B cell (primary cell): ENCODE measurements around the gene COL19A1. TPM values are rescaled to one million over a fixed set of nuclear protein-coding genes. Genes with fewer than 3 reads are reported as not detected.

Experiments used
- ATAC-seq: fragments of 200-7000 bp; cut with Tn5 transposase; one replicate; pipeline ENCODE4 v1.10.0; 2021; ENCODE audit warnings: low read depth, mild to moderate bottlenecking, moderate number of reproducible peaks, moderate library complexity
- CTCF ChIA-PET: fragments of 350-600 bp; sonication (Branson Sonifier 250); formaldehyde crosslinking; loops from one replicate; lab custom pipeline; 2021; ENCODE audit warnings: antibody characterized with exemption, inconsistent platforms; lab: Charles Lee
- POLR2A ChIA-PET: fragments of 350-600 bp; sonication (Branson Sonifier 250); formaldehyde crosslinking; loops from one replicate; lab custom pipeline; 2021; ENCODE audit warnings: antibody characterized with exemption; lab: Charles Lee
- DNase-seq: peaks from one replicate; pipeline ENCODE4 v3.0.0; 2013
- H2AFZ ChIP-seq: 2 replicates; pipeline ENCODE4 v1.6.1; 2012; ENCODE audit warnings: mild to moderate bottlenecking, low read depth, low read length; ENCODE audit not compliant: insufficient read depth, poor library complexity, severe bottlenecking
- H3K27ac ChIP-seq, 2 donors: 1 replicate in 1 of 2; 2 replicates in 1 of 2; pipeline ENCODE4 v1.5.1; 2012 to 2013; ENCODE audit warnings: low read length in 2 of 2, mild to moderate bottlenecking in 2 of 2, moderate library complexity in 1 of 2
- H3K27me3 ChIP-seq, 4 experiments: fragments of 200-600 bp in 1 of 4; sonication (generic) in 1 of 4; replicated peaks in 1 of 4; 1 replicate in 2 of 4; 2 replicates in 2 of 4; pipeline versions ENCODE4 v1.6.1 to v1.7.0; 2013 to 2016; ENCODE audit warnings: low read length in 3 of 4, mild to moderate bottlenecking in 2 of 4, mixed read lengths in 1 of 4, moderate library complexity in 1 of 4; ENCODE audit not compliant: insufficient read depth in 4 of 4, control insufficient read depth in 3 of 4; ENCODE audit errors: control extremely low read depth in 1 of 4
- H3K36me3 ChIP-seq, 2 experiments: replicated peaks in 1 of 2; 1 replicate in 1 of 2; 2 replicates in 1 of 2; pipeline versions ENCODE4 v1.6.1 to v1.7.1; 2013; ENCODE audit warnings: low read length in 1 of 2; ENCODE audit not compliant: insufficient read depth in 2 of 2, control insufficient read depth in 1 of 2; ENCODE audit errors: control extremely low read depth in 1 of 2, extremely low read depth in 1 of 2
- H3K4me1 ChIP-seq, 2 donors: fragments of 200-600 bp in 1 of 2; sonication (generic) in 1 of 2; 1 replicate in 1 of 2; 2 replicates in 1 of 2; pipeline versions ENCODE4 v1.5.1 to v1.6.1; 2013 to 2017; ENCODE audit warnings: low read length in 2 of 2; ENCODE audit not compliant: control insufficient read depth in 2 of 2, insufficient read depth in 2 of 2
- H3K4me2 ChIP-seq: replicated peaks from 2 replicates; pipeline ENCODE3; 2012; ENCODE audit warnings: mild to moderate bottlenecking, low read depth, low read length; ENCODE audit not compliant: poor library complexity, severe bottlenecking
- H3K4me3 ChIP-seq, 5 experiments: fragments of 200-600 bp in 1 of 5; sonication (generic) in 1 of 5; 1 replicate in 3 of 5; 2 replicates in 2 of 5; pipeline versions ENCODE4 v1.5.1 to v1.7.0; 2011 to 2016; ENCODE audit warnings: low read length in 4 of 5, mild to moderate bottlenecking in 4 of 5, low read depth in 2 of 5, control low read depth in 1 of 5, moderate library complexity in 1 of 5; ENCODE audit not compliant: insufficient read depth in 1 of 5; ENCODE audit errors: control extremely low read depth in 1 of 5, extremely low read depth in 1 of 5
- H3K79me2 ChIP-seq: fragments of 200-600 bp; sonication (generic); one replicate; pipeline ENCODE4 v1.6.0; 2016; ENCODE audit warnings: low read length; ENCODE audit not compliant: control insufficient read depth, insufficient read depth
- H3K9ac ChIP-seq: fragments of 200-600 bp; sonication (generic); 2 replicates; pipeline ENCODE4 v1.6.1; 2017; ENCODE audit warnings: mild to moderate bottlenecking, low read length, moderate library complexity
- H3K9me3 ChIP-seq, 3 donors: one replicate each; pipeline versions ENCODE4 v1.6.1 to v1.7.1; 2013; ENCODE audit warnings: low read length in 2 of 3; ENCODE audit not compliant: control insufficient read depth in 2 of 3, insufficient read depth in 1 of 3; ENCODE audit errors: control extremely low read depth in 1 of 3
- H4K20me1 ChIP-seq: 2 replicates; pipeline ENCODE4 v1.6.0; 2012; ENCODE audit warnings: mild to moderate bottlenecking, low read length; ENCODE audit not compliant: insufficient read depth, control insufficient read depth, poor library complexity, severe bottlenecking
- H3K27ac Mint-ChIP-seq: one replicate; pipeline ENCODE4 v1.8.0; 2021; ENCODE audit warnings: mixed read lengths
- H3K27me3 Mint-ChIP-seq: one replicate; pipeline ENCODE4 v1.8.0; 2021; ENCODE audit warnings: mixed read lengths
- H3K4me1 Mint-ChIP-seq: one replicate; pipeline ENCODE4 v1.8.0; 2021; ENCODE audit warnings: mixed read lengths
- H3K4me3 Mint-ChIP-seq: one replicate; pipeline ENCODE4 v1.8.0; 2021; ENCODE audit warnings: mixed read lengths
- H3K9me3 Mint-ChIP-seq: one replicate; pipeline ENCODE4 v1.8.0; 2022; ENCODE audit warnings: mixed read lengths; ENCODE audit not compliant: insufficient read depth
- EZH2 ChIP-seq: IDR thresholded peaks from 2 replicates; pipeline ENCODE4 v1.6.1; 2012; ENCODE audit warnings: borderline replicate concordance, low read depth, mild to moderate bottlenecking, moderate library complexity, low read length; ENCODE audit not compliant: insufficient read depth, poor library complexity, severe bottlenecking
- WGBS: methylation state at CpG from one replicate; pipeline ENCODE4 v1.1.5; 2013; ENCODE audit warnings: missing lambda C conversion rate; ENCODE audit not compliant: insufficient coverage; 5-methylcytosine and 5-hydroxymethylcytosine counted together
- intact Hi-C: fragments of 100-400 bp; cut with micrococcal nuclease; formaldehyde crosslinking; loops from one replicate; pipeline ENCODE4 v1.10.0; 2022
- polyA plus RNA-seq: library from polyadenylated mRNA; depleted of rRNA; stranded (reverse); fragments of >200 nt; gene quantifications from 2 replicates; pipeline ENCODE4 v1.2.3, GENCODE V29; 2012
- total RNA-seq, 2 donors: library from RNA; stranded (reverse); fragments of 120-200 nt in 1 of 2; gene quantifications; 1 replicate in 1 of 2; 2 replicates in 1 of 2; pipeline versions ENCODE4 v1.2.3 to v1.2.4, GENCODE V29; 2013 to 2022
- TF ChIP-seq, protein P1 (sequence below): fragments of 200-600 bp; IDR thresholded peaks from one replicate; pipeline ENCODE4 v1.8.0; 2022; ENCODE audit warnings: antibody characterized with exemption, mild to moderate bottlenecking

COL19A1 gene
- total and polyA plus RNA-seq, 2 donors (not counting 1 experiment from before 2014, with no cell fraction given) = 14.6 to 61.4 TPM

DNA sequence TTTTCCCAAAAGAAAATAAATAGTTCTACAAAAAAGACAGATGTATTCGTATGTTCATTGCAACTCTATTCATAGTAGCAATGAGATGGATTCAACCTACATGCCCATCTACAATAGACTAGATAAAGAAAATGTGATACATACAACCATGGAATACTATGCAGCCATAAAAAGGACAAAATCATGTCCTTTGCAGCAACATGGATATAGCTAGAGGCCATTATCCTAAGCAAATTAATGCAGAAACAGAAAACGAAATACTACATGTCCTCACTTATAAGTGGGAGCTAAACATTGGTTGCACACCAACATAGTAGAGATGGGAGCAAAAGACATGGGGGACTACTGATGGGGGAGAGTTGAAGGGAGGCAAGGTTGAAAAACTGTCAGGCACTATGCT is 278.8 kb downstream of the COL19A1 start:
- H3K4me3 ChIP-seq = no peak overlapping the region
- no peaks in the 10 kb centered on the region for H3K27me3 Mint-ChIP-seq
- no peaks in the 10 kb centered on the region for H3K27me3 ChIP-seq
- no peak for TF ChIP-seq EZH2
- TF ChIP-seq, protein P1, sequence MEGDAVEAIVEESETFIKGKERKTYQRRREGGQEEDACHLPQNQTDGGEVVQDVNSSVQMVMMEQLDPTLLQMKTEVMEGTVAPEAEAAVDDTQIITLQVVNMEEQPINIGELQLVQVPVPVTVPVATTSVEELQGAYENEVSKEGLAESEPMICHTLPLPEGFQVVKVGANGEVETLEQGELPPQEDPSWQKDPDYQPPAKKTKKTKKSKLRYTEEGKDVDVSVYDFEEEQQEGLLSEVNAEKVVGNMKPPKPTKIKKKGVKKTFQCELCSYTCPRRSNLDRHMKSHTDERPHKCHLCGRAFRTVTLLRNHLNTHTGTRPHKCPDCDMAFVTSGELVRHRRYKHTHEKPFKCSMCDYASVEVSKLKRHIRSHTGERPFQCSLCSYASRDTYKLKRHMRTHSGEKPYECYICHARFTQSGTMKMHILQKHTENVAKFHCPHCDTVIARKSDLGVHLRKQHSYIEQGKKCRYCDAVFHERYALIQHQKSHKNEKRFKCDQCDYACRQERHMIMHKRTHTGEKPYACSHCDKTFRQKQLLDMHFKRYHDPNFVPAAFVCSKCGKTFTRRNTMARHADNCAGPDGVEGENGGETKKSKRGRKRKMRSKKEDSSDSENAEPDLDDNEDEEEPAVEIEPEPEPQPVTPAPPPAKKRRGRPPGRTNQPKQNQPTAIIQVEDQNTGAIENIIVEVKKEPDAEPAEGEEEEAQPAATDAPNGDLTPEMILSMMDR = no peak
- no peak overlapping the region for H2AFZ ChIP-seq
- no peak overlapping the region for H3K27ac Mint-ChIP-seq
- ATAC-seq (no peak), DNase-seq (no peak)
- H3K9me3 ChIP-seq = no peaks in the 10 kb centered on the region
- intact Hi-C loops = no loop called here
- no peak overlapping the region for H3K27ac ChIP-seq
- H3K79me2 ChIP-seq = no peaks in the 10 kb centered on the region
- H4K20me1 ChIP-seq = no peaks in the 10 kb centered on the region
- H3K4me3 Mint-ChIP-seq = no peak overlapping the region
- no CpG with 5 or more reads among the region's 2 CpGs for WGBS
- H3K9ac ChIP-seq = no peak overlapping the region
- no peaks in the 10 kb centered on the region for H3K9me3 Mint-ChIP-seq
- no peak overlapping the region for H3K4me2 ChIP-seq
- CTCF ChIA-PET = no interaction called here
- H3K36me3 ChIP-seq = peaks cover 23 to 84% of the 10 kb centered on the region in 2 experiments
- no peaks in the 10 kb centered on the region for H3K4me1 ChIP-seq
- H3K4me1 Mint-ChIP-seq = no peaks in the 10 kb centered on the region
- POLR2A ChIA-PET = no interaction called here

DNA sequence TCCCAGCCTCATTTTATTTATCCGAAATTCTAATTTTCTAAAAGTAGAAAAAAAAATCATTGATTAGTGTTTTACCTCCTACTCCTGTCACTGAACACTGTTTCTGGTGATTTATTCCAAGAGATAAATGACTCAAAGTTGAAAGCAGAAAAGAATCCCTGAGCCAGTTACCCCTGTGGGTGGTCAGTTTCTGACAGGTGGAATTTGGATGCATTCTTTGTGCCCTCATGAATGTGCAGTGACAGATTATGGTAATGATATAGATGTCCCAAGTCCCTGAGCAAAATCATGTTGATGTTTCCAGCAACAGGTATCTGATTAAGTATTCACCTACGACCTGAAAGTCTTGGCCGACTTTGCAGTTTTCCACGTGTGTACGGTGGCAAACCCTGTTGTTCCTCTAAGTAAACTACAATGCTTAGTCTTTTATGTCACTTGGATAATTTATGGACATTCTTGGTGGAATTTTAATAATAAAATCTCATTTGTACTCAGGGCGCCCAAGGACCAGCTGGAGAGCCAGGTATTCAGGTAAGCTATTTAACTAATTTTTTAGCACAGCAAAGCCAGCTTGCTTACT is 282.9 kb downstream of the COL19A1 start:
- H3K9ac ChIP-seq = no peak overlapping the region
- CTCF ChIA-PET = no interaction called here
- intact Hi-C loops = no loop called here
- no peaks in the 10 kb centered on the region for H3K27me3 ChIP-seq
- DNase-seq = no peak
- H3K36me3 ChIP-seq = peaks cover 17 to 70% of the 10 kb centered on the region in 2 experiments
- H3K4me2 ChIP-seq = no peak overlapping the region
- TF ChIP-seq, protein P1 = no peak
- no peak for TF ChIP-seq EZH2
- POLR2A ChIA-PET = no interaction called here
- H3K4me1 ChIP-seq = no peaks in the 10 kb centered on the region
- WGBS = 100% methylated on average over 1 of the region's 6 CpGs
- H4K20me1 ChIP-seq = no peaks in the 10 kb centered on the region
- ATAC-seq = no peak
- no peaks in the 10 kb centered on the region for H3K4me1 Mint-ChIP-seq
- H3K4me3 Mint-ChIP-seq = no peak overlapping the region
- no peaks in the 10 kb centered on the region for H3K9me3 Mint-ChIP-seq
- no peaks in the 10 kb centered on the region for H3K9me3 ChIP-seq
- H3K4me3 ChIP-seq = no peak overlapping the region
- no peak overlapping the region for H3K27ac Mint-ChIP-seq
- no peak overlapping the region for H3K27ac ChIP-seq
- no peaks in the 10 kb centered on the region for H3K27me3 Mint-ChIP-seq
- H2AFZ ChIP-seq = no peak overlapping the region
- H3K79me2 ChIP-seq = no peaks in the 10 kb centered on the region
